HG03520 (cell line): Measurements from ENCODE around the gene CLCN1.
"Not testable (repeated sequence)": the region's sequence is repeated elsewhere in the genome, so short reads cannot be mapped to it uniquely, and the experiment has no call there.

Source experiments
- ATAC-seq: cut with Tn5 transposase; IDR thresholded peaks from one replicate; pipeline ENCODE4 v1.9.1; 2021; ENCODE audit warnings: mild to moderate bottlenecking, moderate library complexity; ENCODE audit not compliant: unreplicated experiment

CLCN1 gene

DNA sequence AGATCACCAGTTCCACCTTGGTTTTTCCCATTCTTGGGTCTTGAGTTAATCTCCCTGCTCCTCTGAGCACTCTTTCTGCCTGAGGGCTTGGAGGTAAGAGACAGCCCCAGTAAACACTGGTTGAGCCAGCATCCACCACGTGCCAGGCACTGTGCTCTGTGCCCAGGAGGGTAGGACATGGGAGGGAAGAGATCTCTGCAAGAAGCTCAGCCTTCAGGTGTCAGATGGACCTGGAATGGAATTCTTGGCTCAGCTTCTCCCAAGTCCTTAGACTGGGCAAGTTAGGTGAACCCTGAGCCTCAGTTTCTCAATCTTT, 67.7 kb downstream of the CLCN1 start:
- ATAC-seq = no peak

DNA sequence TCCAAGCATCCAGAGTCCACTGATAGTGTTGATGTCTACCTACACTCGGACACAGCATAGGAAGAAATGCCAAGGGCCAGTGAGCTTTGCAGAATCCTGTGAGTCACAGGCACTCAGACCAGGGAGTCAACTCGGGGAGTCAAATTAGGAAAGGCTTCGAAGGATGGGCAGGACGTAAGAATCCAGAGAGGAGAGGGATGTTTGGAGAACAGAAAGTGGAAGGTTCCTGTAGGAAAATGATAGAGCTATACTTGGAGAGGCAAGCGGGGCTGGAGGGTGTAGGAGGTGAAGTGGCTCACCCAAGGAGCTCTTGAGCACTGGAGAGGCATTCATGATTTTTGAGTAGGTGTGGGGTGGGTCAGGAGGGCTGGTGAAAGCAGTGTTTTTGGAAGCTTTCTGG, 68.2 kb downstream of the CLCN1 start:
- no peak for ATAC-seq

DNA sequence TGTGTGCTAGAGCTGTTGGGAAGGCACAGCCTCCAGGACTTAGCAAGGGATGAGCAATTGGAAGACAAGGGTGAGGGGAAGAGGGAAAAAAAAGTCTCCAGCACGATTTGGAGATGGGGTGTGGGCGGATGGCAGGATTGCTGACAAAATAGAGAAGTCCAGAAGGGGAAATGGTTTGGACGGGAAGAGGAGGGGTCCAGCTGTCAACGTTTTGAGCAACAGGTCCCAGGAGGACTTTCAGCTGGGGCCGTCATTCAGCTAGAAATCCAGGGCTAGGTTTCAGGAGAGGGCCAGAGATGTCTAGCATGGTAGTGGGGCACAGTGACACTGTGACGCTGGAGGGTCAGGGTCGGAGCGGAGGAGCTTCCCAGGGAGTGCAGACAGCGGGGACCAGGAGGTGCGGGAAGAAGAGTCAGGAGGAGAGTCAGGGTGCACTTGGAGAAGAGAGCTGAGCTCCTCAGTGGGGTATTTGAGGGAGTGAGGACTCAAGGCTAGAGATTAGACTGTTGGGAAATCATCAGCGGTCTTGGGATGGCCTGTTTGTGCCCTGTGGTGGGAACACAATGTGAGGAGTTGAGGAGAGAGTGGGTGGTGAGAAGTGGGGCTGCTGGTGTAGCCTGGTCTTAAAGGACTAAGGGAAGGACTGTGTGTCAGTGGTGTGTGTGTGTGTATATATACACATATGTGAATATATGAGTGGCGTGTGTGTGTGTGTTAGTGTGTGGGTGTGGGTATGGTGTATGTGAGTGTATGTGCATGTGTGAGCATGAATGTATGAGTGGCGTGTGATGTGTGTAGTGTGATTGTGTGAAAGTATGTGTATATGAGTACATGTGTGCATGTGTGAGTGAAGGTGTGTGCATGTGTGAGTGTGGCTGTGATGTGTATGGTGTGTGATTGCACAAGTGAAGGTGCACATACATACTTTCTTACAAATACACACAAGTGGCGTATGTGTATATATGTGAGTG, 69.0 kb downstream of the CLCN1 start:
- ATAC-seq = no peak

DNA sequence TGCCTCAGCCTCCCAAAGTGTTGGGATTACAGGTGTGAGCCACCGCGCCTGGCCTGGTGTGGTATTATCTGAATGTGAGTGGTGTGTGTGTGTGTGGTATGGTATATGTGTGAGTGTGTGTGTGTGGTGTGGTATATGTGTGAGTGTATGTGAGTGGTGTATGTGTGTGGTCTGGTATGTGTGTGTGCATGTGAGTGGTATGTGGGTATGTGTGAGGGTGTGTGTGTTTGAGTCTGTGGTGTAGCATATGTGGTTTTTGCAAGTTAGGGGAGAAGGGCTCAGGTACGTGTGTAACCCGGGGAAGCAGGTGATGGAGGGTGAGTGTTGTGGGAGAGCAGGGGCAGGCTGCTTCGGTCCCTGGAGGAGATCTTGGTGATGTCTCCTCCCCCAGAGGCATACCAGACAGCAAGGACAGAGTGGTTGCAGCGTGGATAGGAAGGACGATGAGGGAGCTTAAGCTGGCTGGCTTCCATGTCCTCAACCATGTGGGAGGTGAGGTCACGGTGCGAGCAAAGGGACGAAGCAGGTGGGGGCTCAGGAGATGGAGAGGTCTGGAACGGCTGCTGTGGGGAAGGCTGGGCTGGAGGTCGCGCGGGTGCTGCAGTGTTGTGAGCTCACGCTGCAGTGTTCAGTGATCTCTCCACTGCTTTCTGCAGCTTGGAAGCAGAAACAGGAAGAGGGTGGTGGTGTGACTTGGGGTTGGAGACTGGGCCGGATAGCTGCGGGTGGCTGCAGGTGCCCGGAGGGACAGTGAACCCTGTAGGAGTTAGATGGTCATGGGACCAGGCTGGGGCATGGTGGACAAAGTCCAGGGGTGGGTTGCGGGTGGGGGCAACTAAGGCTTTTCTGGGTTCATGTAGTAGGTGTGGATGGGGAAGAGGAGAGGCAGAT, 70.2 kb downstream of the CLCN1 start:
- no peak for ATAC-seq

DNA sequence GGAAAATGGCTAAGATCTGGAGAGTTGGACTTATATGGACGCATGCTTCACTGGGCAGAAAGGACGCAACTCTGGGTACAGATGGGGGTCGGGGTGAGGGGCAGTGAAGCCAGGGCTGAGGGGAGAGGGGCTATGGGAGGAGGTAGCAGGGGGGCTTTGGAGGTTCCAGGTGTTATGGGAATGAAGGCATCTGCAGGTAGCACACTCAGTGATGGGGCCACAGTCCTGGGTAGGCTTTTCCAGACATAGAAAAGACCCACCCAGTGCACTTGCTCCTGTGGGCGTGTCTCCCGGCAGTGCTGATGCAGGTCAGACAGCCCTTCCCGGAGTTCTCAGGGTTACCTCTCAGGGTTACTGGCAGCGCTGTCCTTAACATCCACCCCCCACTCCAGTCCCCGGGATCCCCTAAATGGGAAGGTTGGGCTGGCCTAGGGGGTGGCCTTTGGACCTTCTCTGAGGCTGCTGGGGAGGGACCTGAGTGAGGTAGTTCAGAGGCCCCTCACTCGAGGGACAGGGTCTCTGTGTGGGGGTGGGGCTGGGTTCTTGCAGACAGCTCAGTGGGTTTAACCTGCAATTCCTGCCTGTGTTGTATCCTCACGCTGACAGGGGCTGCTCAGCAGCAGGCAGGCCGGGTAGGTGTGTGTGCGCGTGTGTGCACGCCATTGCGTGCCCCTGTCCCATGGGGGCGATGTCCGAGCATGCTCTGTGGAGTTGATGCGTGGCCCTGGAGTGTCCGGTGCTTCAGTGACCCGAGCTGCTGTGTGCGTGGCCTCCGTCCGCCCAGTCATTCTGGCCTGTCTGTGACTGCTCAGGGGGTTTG, 71.5 kb downstream of the CLCN1 start:
- ATAC-seq = no peak

DNA sequence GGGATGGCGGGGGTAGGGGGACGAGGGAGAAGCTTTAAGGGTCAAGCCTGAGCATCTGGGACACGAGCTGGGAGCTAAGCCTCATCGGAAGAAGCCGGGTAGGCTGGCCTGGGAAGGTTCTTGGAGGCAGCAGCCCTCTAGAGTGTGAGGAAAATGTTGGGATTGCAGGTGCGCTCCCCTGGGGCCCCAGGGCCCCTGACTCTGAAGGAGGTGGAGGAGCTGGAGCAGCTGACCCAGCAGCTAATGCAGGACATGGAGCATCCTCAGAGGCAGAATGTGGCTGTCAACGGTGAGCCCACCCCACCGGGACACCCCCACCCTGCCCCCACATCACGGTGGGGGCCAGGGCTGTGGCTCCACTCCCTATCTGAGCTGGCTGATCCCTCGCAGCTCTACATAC, 72.1 kb downstream of the CLCN1 start:
- no peak for ATAC-seq

DNA sequence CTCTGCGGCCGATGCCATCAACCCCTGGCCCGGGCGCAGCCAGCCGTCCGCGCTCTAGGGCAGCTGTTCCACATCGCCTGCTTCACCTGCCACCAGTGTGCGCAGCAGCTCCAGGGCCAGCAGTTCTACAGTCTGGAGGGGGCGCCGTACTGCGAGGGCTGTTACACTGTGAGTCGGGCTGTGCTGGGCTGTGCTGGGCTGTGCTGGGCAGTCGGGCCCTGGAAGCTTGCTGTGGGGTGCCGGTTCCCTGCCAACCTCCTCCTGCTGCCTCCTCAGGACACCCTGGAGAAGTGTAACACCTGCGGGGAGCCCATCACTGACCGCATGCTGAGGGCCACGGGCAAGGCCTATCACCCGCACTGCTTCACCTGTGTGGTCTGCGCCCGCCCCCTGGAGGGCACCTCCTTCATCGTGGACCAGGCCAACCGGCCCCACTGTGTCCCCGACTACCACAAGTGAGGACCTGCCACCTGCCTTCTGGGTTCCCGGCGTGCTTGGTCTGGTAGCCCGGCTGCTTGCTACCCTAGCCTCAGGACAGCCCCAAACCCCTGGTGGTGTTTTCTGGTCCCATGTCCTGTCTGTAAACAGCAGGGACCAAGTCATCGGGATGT, 72.7 kb downstream of the CLCN1 start:
- no peak for ATAC-seq

DNA sequence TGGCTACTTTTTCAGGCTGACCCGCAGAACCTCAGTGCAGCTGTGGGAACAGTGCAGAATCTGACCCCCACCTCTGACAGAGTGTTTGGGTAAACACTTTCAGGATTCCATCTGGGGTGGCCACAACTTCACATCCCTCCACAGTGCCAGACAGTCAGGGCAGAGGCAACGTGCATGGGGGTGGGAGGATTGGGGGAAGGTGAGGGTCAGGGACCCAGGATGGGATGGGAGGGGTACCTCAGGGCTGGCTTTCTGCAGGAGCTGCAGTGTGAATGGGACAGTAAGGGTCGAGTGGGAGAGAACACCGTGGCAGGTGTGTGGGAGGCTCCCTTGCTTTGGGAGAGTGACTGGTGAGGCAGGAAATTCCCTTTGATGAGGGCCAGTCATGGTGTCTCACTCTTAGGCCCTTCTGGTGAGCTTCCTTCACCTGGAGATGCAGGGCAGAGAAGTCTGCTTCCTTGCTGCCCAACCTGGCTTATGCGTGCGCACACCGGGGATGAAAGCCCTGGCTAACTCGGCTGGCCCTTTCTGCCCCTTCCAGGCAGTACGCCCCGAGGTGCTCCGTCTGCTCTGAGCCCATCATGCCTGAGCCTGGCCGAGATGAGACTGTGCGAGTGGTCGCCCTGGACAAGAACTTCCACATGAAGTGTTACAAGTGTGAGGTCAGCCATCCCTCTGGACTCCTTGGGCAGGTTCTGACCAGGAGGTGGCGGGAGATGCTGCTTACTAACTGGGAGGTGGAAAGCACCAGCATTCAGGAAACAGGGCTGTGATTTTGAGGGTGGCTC, 73.6 kb downstream of the CLCN1 start:
- ATAC-seq = no peak

DNA sequence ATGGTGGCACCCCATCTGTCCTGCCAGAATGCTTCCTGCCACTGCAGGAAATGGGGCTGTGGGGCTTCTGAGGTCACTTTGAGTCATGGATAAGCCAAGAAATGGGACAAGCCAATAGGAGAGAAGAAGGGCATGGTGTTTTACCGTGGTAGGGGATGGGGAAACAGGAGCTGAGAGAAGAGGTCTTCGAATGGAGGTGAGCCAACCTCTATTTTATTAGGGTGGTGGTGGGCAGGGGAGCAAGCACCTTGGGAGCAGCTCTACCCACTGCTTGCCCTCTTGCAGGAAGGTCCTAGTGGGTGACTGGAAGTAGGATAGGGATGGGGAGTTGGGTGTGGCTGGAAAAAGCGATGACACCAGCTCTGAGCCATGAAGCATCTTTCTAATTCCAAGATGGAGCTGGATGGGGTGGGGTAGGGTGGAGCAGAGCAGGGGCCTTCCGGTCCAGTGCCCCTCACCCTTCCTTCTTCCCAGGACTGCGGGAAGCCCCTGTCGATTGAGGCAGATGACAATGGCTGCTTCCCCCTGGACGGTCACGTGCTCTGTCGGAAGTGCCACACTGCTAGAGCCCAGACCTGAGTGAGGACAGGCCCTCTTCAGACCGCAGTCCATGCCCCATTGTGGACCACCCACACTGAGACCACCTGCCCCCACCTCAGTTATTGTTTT, 74.3 kb downstream of the CLCN1 start:
- no peak for ATAC-seq

DNA sequence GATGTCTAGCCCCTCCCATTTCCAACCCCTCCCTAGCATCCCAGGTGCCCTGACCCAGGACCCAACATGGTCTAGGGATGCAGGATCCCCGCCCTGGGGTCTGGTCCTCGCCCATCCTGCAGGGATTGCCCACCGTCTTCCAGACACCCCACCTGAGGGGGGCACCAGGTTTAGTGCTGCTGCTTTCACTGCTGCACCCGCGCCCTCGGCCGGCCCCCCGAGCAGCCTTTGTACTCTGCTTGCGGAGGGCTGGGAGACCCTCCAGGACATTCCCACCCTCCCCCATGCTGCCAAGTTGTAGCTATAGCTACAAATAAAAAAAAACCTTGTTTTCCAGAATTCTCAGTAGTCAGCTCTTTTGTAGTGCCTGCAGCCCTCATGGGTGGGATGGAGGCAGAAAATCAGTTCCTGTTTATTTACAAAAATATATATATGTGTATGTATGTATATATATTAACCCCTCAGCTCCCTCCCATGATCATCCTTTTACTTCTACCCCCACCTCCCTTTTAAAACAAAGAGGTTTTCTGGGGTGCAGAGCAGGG, 74.9 kb downstream of the CLCN1 start:
- no peak for ATAC-seq

DNA sequence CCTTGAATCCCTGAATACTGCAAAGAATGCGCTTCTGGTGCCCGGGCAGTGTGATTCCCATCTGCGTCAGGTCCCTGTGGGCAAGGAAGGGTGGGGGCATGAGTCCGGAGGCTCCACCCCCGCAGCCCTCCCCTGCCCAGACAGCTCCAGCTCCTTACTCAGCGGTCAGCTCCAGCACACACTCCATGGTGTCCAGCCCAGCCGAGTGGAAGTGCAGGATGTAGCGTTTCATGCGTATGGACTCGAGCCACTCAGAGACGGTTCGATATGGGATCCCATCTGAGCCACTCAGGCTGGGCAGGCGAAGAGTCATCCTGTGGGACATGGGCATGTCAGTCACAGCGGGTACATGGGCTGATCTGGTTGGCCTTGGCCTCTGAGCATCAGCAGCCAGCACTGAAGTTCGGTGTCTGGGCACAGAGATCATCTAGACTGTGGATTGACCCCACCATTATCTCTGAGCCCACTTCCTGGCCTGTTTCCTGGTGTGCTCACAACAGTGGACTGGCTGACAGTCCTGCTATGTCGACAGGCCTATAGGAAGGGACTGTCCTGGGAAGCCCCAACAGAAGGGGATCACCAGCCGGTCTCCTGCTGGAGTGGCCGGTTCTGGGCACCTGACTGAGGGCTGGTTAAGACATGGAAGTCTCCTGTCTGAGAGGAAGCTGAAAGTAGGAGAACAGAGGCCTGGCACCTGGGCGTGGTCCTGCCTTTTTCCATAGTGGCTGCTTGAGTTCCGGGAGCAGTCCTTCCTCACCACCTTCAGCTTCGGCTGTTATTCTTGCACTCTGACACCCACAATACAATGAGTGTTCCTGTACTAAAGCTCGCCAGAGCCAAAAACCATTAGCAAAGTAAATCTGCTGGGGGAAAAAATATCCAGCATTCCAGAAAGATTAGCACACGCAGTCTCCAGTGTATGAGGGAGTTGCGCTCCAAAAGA, 75.8 kb downstream of the CLCN1 start:
- no peak for ATAC-seq

DNA sequence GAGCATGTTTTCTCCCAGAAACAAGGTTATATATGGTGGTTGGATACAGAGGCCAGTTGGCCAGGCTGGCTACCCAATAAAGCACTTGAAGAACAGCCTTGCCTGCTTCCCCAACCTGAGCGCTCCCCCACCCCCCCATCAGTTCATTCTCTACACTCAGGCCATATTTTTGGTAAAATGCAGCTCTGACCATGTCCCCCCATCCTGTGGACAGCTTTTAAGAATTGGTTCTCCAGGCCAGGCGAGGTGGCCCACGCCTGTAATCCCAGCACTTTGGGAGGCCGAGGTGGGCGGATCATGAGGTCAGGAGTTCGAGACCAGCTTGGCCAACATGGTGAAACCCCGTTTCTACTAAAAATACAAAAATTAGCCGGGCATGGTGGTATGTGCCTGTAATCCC, 76.5 kb downstream of the CLCN1 start:
- ATAC-seq = not testable (repeated sequence)

DNA sequence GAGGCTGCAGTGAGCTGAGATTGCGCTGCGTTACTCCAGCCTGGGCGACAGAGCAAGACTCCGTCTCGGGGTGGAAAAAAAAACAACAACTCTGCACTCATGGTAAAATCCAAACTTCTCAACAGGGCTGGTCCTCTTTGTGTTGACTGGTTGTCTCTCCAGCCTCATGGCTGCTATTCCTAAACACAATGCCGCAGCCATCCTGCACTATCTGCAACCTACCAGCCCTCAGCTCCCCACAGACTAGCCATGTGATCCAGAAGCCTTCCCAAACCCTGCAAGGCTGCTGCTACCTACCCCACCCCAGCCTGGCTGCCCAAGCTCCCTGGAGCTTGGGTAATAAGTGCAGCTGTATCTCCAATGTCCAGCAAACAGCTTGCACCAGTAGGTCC, 77.0 kb downstream of the CLCN1 start:
- ATAC-seq = no peak

DNA sequence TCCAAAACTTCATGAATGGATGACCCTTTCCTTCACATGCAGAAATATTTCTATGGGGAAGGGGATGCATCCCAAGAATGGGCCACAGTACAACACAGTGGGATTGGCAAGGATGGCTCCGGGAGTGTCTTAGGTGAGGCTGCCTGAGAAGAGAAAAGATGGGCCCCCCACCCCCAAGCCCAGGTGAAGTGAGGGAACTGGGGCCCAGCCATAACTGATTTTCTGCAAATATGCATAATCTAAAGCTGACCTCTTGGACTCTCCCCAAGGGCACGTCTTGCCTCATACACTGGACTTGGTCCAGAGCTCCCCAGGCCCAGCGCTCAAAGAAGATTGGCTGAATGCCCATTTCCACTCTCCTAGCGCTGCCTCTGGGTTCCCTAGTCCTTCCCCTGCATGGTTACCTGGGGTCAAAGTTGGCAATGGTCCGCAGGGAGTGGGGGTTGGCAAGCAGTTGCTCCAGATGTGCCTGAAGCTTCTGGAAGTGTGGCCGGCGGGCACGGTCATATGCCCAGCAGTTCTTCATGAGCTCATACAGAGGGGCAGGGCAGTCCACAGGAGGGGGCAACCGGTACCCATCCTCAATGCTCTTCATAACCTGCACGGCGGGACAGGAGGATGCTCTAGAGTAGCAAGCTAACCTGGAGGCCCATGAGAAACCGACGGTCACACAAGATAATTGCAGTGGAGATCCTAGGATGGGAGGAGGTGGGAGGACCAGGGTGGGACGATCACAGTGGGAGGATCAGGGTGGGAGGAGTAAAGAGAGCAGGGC, 77.5 kb downstream of the CLCN1 start:
- no peak for ATAC-seq

DNA sequence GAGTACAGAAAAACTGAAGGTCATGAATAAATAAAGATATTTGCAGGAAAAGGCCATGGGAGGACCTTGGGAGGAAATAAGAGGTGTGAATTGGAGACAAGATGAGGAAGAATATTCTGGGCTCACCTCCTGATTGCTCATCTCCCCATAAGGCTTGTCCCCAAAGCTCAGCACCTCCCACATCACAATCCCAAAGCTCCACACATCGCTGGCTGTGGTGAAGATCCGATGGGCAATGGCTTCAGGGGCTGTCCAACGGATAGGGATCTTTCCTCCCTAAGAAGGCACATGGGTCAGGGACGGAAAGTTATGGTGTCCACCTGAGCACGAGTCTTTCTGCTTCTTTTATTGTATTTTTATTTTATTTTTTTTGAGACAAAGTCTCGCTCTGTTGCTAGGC, 78.2 kb downstream of the CLCN1 start:
- ATAC-seq = no peak

DNA sequence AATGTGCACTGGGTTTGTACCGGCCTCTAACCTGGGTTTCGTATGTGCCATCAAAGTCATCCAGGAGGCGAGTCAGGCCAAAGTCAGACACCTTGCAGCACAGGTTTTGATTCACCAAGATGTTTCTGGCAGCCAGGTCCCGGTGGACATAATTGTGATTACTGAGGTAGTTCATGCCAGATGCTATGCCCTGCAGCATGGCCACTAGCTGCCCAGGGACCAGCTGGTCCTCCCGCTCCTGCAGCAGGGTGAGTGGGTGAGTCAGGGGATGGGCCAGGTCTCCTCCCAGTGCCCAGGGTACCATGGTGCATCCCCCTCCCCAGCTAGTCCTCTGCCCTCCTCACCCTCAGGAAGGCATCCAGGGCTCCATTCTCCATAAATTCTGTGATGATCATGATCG, 78.9 kb downstream of the CLCN1 start:
- no peak for ATAC-seq
